ENCODE results near the gene WDFY1.

GRCh38 chr2:223884399-223884798 lies 60.7 kb downstream of the WDFY1 start:
- TF ChIP-seq CREB5 (CRISPR knock-in tag; IDR thresholded peaks at IDR 0.05) (no peak), BHLHE40 (IDR thresholded peaks at IDR 0.05; ENCODE audit: low read length) (no peak), POLR2AphosphoS5 (IDR thresholded peaks at IDR 0.05; ENCODE audit: control insufficient read depth, insufficient read depth, low read depth, low read length) (no peak), MEF2A (IDR thresholded peaks at IDR 0.05; ENCODE audit: control insufficient read depth, low read depth, low read length) (no peak), ELF1 (tag; IDR thresholded peaks at IDR 0.05) (no peak), ZNF124 (CRISPR knock-in tag; IDR thresholded peaks at IDR 0.05) (no peak), JUNB (CRISPR knock-in tag; conservative IDR thresholded peaks at IDR 0.05) (no peak), NFE2L1 (tag; IDR thresholded peaks at IDR 0.05; ENCODE audit: borderline replicate concordance, low read depth) (no peak), DPF2 (IDR thresholded peaks at IDR 0.05) (no peak), NR1H2 (CRISPR knock-in tag; IDR thresholded peaks at IDR 0.05) (no peak), DNMT1 (IDR thresholded peaks at IDR 0.05) (no peak), MEF2D (tag; conservative IDR thresholded peaks at IDR 0.05; ENCODE audit: low read depth) (no peak)
- TF ChIP-seq, protein P1, sequence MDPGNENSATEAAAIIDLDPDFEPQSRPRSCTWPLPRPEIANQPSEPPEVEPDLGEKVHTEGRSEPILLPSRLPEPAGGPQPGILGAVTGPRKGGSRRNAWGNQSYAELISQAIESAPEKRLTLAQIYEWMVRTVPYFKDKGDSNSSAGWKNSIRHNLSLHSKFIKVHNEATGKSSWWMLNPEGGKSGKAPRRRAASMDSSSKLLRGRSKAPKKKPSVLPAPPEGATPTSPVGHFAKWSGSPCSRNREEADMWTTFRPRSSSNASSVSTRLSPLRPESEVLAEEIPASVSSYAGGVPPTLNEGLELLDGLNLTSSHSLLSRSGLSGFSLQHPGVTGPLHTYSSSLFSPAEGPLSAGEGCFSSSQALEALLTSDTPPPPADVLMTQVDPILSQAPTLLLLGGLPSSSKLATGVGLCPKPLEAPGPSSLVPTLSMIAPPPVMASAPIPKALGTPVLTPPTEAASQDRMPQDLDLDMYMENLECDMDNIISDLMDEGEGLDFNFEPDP (CRISPR knock-in tag; IDR thresholded peaks at IDR 0.05), result no peak
- TF ChIP-seq, protein P2, sequence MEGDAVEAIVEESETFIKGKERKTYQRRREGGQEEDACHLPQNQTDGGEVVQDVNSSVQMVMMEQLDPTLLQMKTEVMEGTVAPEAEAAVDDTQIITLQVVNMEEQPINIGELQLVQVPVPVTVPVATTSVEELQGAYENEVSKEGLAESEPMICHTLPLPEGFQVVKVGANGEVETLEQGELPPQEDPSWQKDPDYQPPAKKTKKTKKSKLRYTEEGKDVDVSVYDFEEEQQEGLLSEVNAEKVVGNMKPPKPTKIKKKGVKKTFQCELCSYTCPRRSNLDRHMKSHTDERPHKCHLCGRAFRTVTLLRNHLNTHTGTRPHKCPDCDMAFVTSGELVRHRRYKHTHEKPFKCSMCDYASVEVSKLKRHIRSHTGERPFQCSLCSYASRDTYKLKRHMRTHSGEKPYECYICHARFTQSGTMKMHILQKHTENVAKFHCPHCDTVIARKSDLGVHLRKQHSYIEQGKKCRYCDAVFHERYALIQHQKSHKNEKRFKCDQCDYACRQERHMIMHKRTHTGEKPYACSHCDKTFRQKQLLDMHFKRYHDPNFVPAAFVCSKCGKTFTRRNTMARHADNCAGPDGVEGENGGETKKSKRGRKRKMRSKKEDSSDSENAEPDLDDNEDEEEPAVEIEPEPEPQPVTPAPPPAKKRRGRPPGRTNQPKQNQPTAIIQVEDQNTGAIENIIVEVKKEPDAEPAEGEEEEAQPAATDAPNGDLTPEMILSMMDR (IDR thresholded peaks at IDR 0.05 in 2 of 3, conservative IDR thresholded peaks at IDR 0.05 in 1 of 3; ENCODE audit: insufficient read depth in 2 of 3, low read depth in 1 of 3, low read length in 3 of 3), result no peak

Data from K562 (cell line).